Mucosa of rectum (tissue), 2 donors: ENCODE measurements around the gene SRPRB.

Source experiments
- H3K27ac ChIP-seq, 2 donors: one replicate each; pipeline ENCODE4 v1.7.0; 2013; ENCODE audit warnings: inconsistent platforms in 2 of 2, low read depth in 2 of 2, low read length in 2 of 2
- H3K27me3 ChIP-seq, 2 donors: one replicate each; pipeline ENCODE4 v1.7.0; 2013; ENCODE audit warnings: low read length in 2 of 2; ENCODE audit not compliant: control insufficient read depth in 2 of 2, insufficient read depth in 2 of 2
- H3K36me3 ChIP-seq, 2 donors: one replicate each; pipeline ENCODE4 v1.7.0; 2013; ENCODE audit warnings: low read length in 2 of 2; ENCODE audit not compliant: control insufficient read depth in 2 of 2, insufficient read depth in 2 of 2
- H3K4me1 ChIP-seq, 2 donors: one replicate each; pipeline ENCODE4 v1.7.0; 2013; ENCODE audit warnings: low read length in 2 of 2, mild to moderate bottlenecking in 1 of 2; ENCODE audit not compliant: control insufficient read depth in 2 of 2, insufficient read depth in 2 of 2
- H3K4me3 ChIP-seq, 2 donors: one replicate each; pipeline ENCODE4 v1.7.0; 2013; ENCODE audit warnings: low read length in 2 of 2
- H3K9ac ChIP-seq, 2 donors: one replicate each; pipeline ENCODE4 v1.7.0; 2013; ENCODE audit warnings: low read length in 2 of 2, low read depth in 1 of 2, mild to moderate bottlenecking in 1 of 2
- H3K9me3 ChIP-seq, 2 donors: one replicate each; pipeline ENCODE4 v1.7.0; 2013; ENCODE audit warnings: low read length in 2 of 2; ENCODE audit not compliant: control insufficient read depth in 2 of 2
- donor health status: healthy.
- donor health status: Normal muscosa, but diverticular disease.

SRPRB gene

GRCh38 chr3:133841196-133841595 is 35.6 kb downstream of the SRPRB start:
- Histone ChIP-seq H3K4me3 (no peak overlapping the region), H3K27ac (no peak overlapping the region), H3K9me3 (no peaks in the 10 kb centered on the region), H3K36me3 (no peaks in the 10 kb centered on the region), H3K4me1 (no peaks in the 10 kb centered on the region), H3K27me3 (no peaks in the 10 kb centered on the region), H3K9ac (no peak overlapping the region)

GRCh38 chr3:133842158-133842557 is 36.5 kb downstream of the SRPRB start:
- Histone ChIP-seq H3K36me3 (no peaks in the 10 kb centered on the region), H3K9ac (no peak overlapping the region), H3K27me3 (no peaks in the 10 kb centered on the region), H3K4me1 (no peaks in the 10 kb centered on the region), H3K4me3 (no peak overlapping the region), H3K9me3 (no peaks in the 10 kb centered on the region), H3K27ac (no peak overlapping the region)

GRCh38 chr3:133843634-133844033 is 38.0 kb downstream of the SRPRB start:
- Histone ChIP-seq H3K4me3 (no peak overlapping the region), H3K4me1 (no peaks in the 10 kb centered on the region), H3K9me3 (no peaks in the 10 kb centered on the region), H3K27ac (no peak overlapping the region), H3K9ac (no peak overlapping the region), H3K27me3 (no peaks in the 10 kb centered on the region), H3K36me3 (no peaks in the 10 kb centered on the region)

- H3K4me3 ChIP-seq, result no peak overlapping the region
- H3K4me1 ChIP-seq, result no peaks in the 10 kb centered on the region
- no peaks in the 10 kb centered on the region for H3K36me3 ChIP-seq
- H3K9ac ChIP-seq, result no peak overlapping the region
- H3K27ac ChIP-seq, result no peak overlapping the region
- no peaks in the 10 kb centered on the region for H3K9me3 ChIP-seq
- no peaks in the 10 kb centered on the region for H3K27me3 ChIP-seq
Observed at GRCh38 chr3:133845127-133845526, 39.5 kb downstream of the SRPRB start.

GRCh38 chr3:133849346-133849745 is 43.7 kb downstream of the SRPRB start:
- Histone ChIP-seq H3K4me3 (no peak overlapping the region), H3K36me3 (no peaks in the 10 kb centered on the region), H3K27me3 (no peaks in the 10 kb centered on the region), H3K27ac (no peak overlapping the region), H3K9me3 (no peaks in the 10 kb centered on the region), H3K4me1 (no peaks in the 10 kb centered on the region), H3K9ac (no peak overlapping the region)

GRCh38 chr3:133850034-133850433 is 44.4 kb downstream of the SRPRB start:
- Histone ChIP-seq H3K4me1 (no peaks in the 10 kb centered on the region), H3K27ac (no peak overlapping the region), H3K27me3 (no peaks in the 10 kb centered on the region), H3K4me3 (no peak overlapping the region), H3K9me3 (no peaks in the 10 kb centered on the region), H3K9ac (no peak overlapping the region), H3K36me3 (no peaks in the 10 kb centered on the region)

- no peaks in the 10 kb centered on the region for H3K9me3 ChIP-seq
- no peaks in the 10 kb centered on the region for H3K4me1 ChIP-seq
- H3K27me3 ChIP-seq, result no peaks in the 10 kb centered on the region
- no peak overlapping the region for H3K4me3 ChIP-seq
- no peak overlapping the region for H3K9ac ChIP-seq
- H3K27ac ChIP-seq, result no peak overlapping the region
- no peaks in the 10 kb centered on the region for H3K36me3 ChIP-seq
Observed at GRCh38 chr3:133851266-133851906, 45.8 kb downstream of the SRPRB start.

- Histone ChIP-seq H3K27ac (no peak overlapping the region), H3K4me3 (no peak overlapping the region), H3K36me3 (no peaks in the 10 kb centered on the region), H3K9ac (no peak overlapping the region), H3K4me1 (no peaks in the 10 kb centered on the region), H3K9me3 (no peaks in the 10 kb centered on the region), H3K27me3 (no peaks in the 10 kb centered on the region)
Observed at GRCh38 chr3:133851931-133852330, 46.3 kb downstream of the SRPRB start.

GRCh38 chr3:133853063-133853924 is 47.7 kb downstream of the SRPRB start:
- no peak overlapping the region for H3K4me3 ChIP-seq
- no peaks in the 10 kb centered on the region for H3K36me3 ChIP-seq
- H3K27ac ChIP-seq, result no peak overlapping the region
- no peaks in the 10 kb centered on the region for H3K9me3 ChIP-seq
- H3K9ac ChIP-seq, result no peak overlapping the region
- H3K27me3 ChIP-seq, result no peaks in the 10 kb centered on the region
- no peaks in the 10 kb centered on the region for H3K4me1 ChIP-seq

- no peaks in the 10 kb centered on the region for H3K27me3 ChIP-seq
- H3K9ac ChIP-seq, result no peak overlapping the region
- H3K4me3 ChIP-seq, result no peak overlapping the region
- no peaks in the 10 kb centered on the region for H3K4me1 ChIP-seq
- H3K9me3 ChIP-seq, result no peaks in the 10 kb centered on the region
- no peak overlapping the region for H3K27ac ChIP-seq
- H3K36me3 ChIP-seq, result no peaks in the 10 kb centered on the region
Observed at GRCh38 chr3:133853925-133854227, 48.3 kb downstream of the SRPRB start.
